B cell (primary cell): ENCODE measurements around the gene FBXL16. TPM values are rescaled to one million over a fixed set of nuclear protein-coding genes. Genes with fewer than 3 reads are reported as not detected.
A peak's percentile ranks its signal among the peaks of the same experiment; 100 is the strongest.

Source experiments
- ATAC-seq: fragments of 200-7000 bp; cut with Tn5 transposase; one replicate; pipeline ENCODE4 v1.10.0; 2021; ENCODE audit warnings: low read depth, mild to moderate bottlenecking, moderate number of reproducible peaks, moderate library complexity
- CTCF ChIA-PET: fragments of 350-600 bp; sonication (Branson Sonifier 250); formaldehyde crosslinking; loops from one replicate; lab custom pipeline; 2021; ENCODE audit warnings: antibody characterized with exemption, inconsistent platforms; lab: Charles Lee
- POLR2A ChIA-PET: fragments of 350-600 bp; sonication (Branson Sonifier 250); formaldehyde crosslinking; loops from one replicate; lab custom pipeline; 2021; ENCODE audit warnings: antibody characterized with exemption; lab: Charles Lee
- DNase-seq: peaks from one replicate; pipeline ENCODE4 v3.0.0; 2013
- H2AFZ ChIP-seq: 2 replicates; pipeline ENCODE4 v1.6.1; 2012; ENCODE audit warnings: mild to moderate bottlenecking, low read depth, low read length; ENCODE audit not compliant: insufficient read depth, poor library complexity, severe bottlenecking
- H3K27ac ChIP-seq, 2 donors: 1 replicate in 1 of 2; 2 replicates in 1 of 2; pipeline ENCODE4 v1.5.1; 2012 to 2013; ENCODE audit warnings: low read length in 2 of 2, mild to moderate bottlenecking in 2 of 2, moderate library complexity in 1 of 2
- H3K27me3 ChIP-seq, 4 experiments: fragments of 200-600 bp in 1 of 4; sonication (generic) in 1 of 4; replicated peaks in 1 of 4; 1 replicate in 2 of 4; 2 replicates in 2 of 4; pipeline versions ENCODE4 v1.6.1 to v1.7.0; 2013 to 2016; ENCODE audit warnings: low read length in 3 of 4, mild to moderate bottlenecking in 2 of 4, mixed read lengths in 1 of 4, moderate library complexity in 1 of 4; ENCODE audit not compliant: insufficient read depth in 4 of 4, control insufficient read depth in 3 of 4; ENCODE audit errors: control extremely low read depth in 1 of 4
- H3K36me3 ChIP-seq, 2 experiments: replicated peaks in 1 of 2; 1 replicate in 1 of 2; 2 replicates in 1 of 2; pipeline versions ENCODE4 v1.6.1 to v1.7.1; 2013; ENCODE audit warnings: low read length in 1 of 2; ENCODE audit not compliant: insufficient read depth in 2 of 2, control insufficient read depth in 1 of 2; ENCODE audit errors: control extremely low read depth in 1 of 2, extremely low read depth in 1 of 2
- H3K4me1 ChIP-seq, 2 donors: fragments of 200-600 bp in 1 of 2; sonication (generic) in 1 of 2; 1 replicate in 1 of 2; 2 replicates in 1 of 2; pipeline versions ENCODE4 v1.5.1 to v1.6.1; 2013 to 2017; ENCODE audit warnings: low read length in 2 of 2; ENCODE audit not compliant: control insufficient read depth in 2 of 2, insufficient read depth in 2 of 2
- H3K4me2 ChIP-seq: replicated peaks from 2 replicates; pipeline ENCODE3; 2012; ENCODE audit warnings: mild to moderate bottlenecking, low read depth, low read length; ENCODE audit not compliant: poor library complexity, severe bottlenecking
- H3K4me3 ChIP-seq, 5 experiments: fragments of 200-600 bp in 1 of 5; sonication (generic) in 1 of 5; 1 replicate in 3 of 5; 2 replicates in 2 of 5; pipeline versions ENCODE4 v1.5.1 to v1.7.0; 2011 to 2016; ENCODE audit warnings: low read length in 4 of 5, mild to moderate bottlenecking in 4 of 5, low read depth in 2 of 5, control low read depth in 1 of 5, moderate library complexity in 1 of 5; ENCODE audit not compliant: insufficient read depth in 1 of 5; ENCODE audit errors: control extremely low read depth in 1 of 5, extremely low read depth in 1 of 5
- H3K79me2 ChIP-seq: fragments of 200-600 bp; sonication (generic); one replicate; pipeline ENCODE4 v1.6.0; 2016; ENCODE audit warnings: low read length; ENCODE audit not compliant: control insufficient read depth, insufficient read depth
- H3K9ac ChIP-seq: fragments of 200-600 bp; sonication (generic); 2 replicates; pipeline ENCODE4 v1.6.1; 2017; ENCODE audit warnings: mild to moderate bottlenecking, low read length, moderate library complexity
- H3K9me3 ChIP-seq, 3 donors: one replicate each; pipeline versions ENCODE4 v1.6.1 to v1.7.1; 2013; ENCODE audit warnings: low read length in 2 of 3; ENCODE audit not compliant: control insufficient read depth in 2 of 3, insufficient read depth in 1 of 3; ENCODE audit errors: control extremely low read depth in 1 of 3
- H4K20me1 ChIP-seq: 2 replicates; pipeline ENCODE4 v1.6.0; 2012; ENCODE audit warnings: mild to moderate bottlenecking, low read length; ENCODE audit not compliant: insufficient read depth, control insufficient read depth, poor library complexity, severe bottlenecking
- H3K27ac Mint-ChIP-seq: one replicate; pipeline ENCODE4 v1.8.0; 2021; ENCODE audit warnings: mixed read lengths
- H3K27me3 Mint-ChIP-seq: one replicate; pipeline ENCODE4 v1.8.0; 2021; ENCODE audit warnings: mixed read lengths
- H3K4me1 Mint-ChIP-seq: one replicate; pipeline ENCODE4 v1.8.0; 2021; ENCODE audit warnings: mixed read lengths
- H3K4me3 Mint-ChIP-seq: one replicate; pipeline ENCODE4 v1.8.0; 2021; ENCODE audit warnings: mixed read lengths
- H3K9me3 Mint-ChIP-seq: one replicate; pipeline ENCODE4 v1.8.0; 2022; ENCODE audit warnings: mixed read lengths; ENCODE audit not compliant: insufficient read depth
- CTCF ChIP-seq: fragments of 200-600 bp; IDR thresholded peaks from one replicate; pipeline ENCODE4 v1.8.0; 2022; ENCODE audit warnings: antibody characterized with exemption, mild to moderate bottlenecking
- EZH2 ChIP-seq: IDR thresholded peaks from 2 replicates; pipeline ENCODE4 v1.6.1; 2012; ENCODE audit warnings: borderline replicate concordance, low read depth, mild to moderate bottlenecking, moderate library complexity, low read length; ENCODE audit not compliant: insufficient read depth, poor library complexity, severe bottlenecking
- WGBS: methylation state at CpG from one replicate; pipeline ENCODE4 v1.1.5; 2013; ENCODE audit warnings: missing lambda C conversion rate; ENCODE audit not compliant: insufficient coverage; 5-methylcytosine and 5-hydroxymethylcytosine counted together
- intact Hi-C: fragments of 100-400 bp; cut with micrococcal nuclease; formaldehyde crosslinking; loops from one replicate; pipeline ENCODE4 v1.10.0; 2022
- polyA plus RNA-seq: library from polyadenylated mRNA; depleted of rRNA; stranded (reverse); fragments of >200 nt; gene quantifications from 2 replicates; pipeline ENCODE4 v1.2.3, GENCODE V29; 2012
- total RNA-seq, 2 donors: library from RNA; stranded (reverse); fragments of 120-200 nt in 1 of 2; gene quantifications; 1 replicate in 1 of 2; 2 replicates in 1 of 2; pipeline versions ENCODE4 v1.2.3 to v1.2.4, GENCODE V29; 2013 to 2022

The FBXL16 gene
- total and polyA plus RNA-seq, 2 donors (not counting 1 experiment from before 2014, with no cell fraction given), result 2.2 to 5.8 TPM

GRCh38 chr16:739560-740458 lies 34.2 kb upstream of the FBXL16 start:
- TF ChIP-seq EZH2 (no peak), CTCF (no peak)
- intact Hi-C loops, result loop anchor here (2.0 kb wide), 1 partner anchor 55 kb away; the partner anchor contains the start of gene JMJD8

More at GRCh38 chr16:739560-740458, 34.2 kb upstream of the FBXL16 start:
- Mint-ChIP-seq H3K27ac (peak overlapping the region; percentile 59), H3K9me3 (no peaks in the 10 kb centered on the region), H3K27me3 (no peaks in the 10 kb centered on the region), H3K4me1 (peaks cover 18% of the 10 kb centered on the region), H3K4me3 (peak overlapping the region; percentile 82)
- peak overlapping the region; percentile 97 for H3K9ac ChIP-seq
- peak; percentile 24 for DNase-seq
- CTCF ChIA-PET, result interaction anchor here (1.0 to 5.9 kb wide), 7 partner anchors 8 to 46 kb away, joined by 3 to 31 read pairs (median 6); partner anchors contain the start of genes ANTKMT and METRN
- H3K36me3 ChIP-seq, result peaks cover 0 to 22% of the 10 kb centered on the region in 2 experiments
- peak overlapping the region; percentile 99 for H3K4me2 ChIP-seq
- peak overlapping the region; percentile 90 for H2AFZ ChIP-seq
- H4K20me1 ChIP-seq, result peaks cover 9% of the 10 kb centered on the region
- H3K4me1 ChIP-seq, result peaks cover 20 to 36% of the 10 kb centered on the region in 2 donors
- peaks cover 16% of the 10 kb centered on the region for H3K79me2 ChIP-seq
- peak overlapping the region; percentile 86 to 94 for H3K27ac ChIP-seq
- H3K9me3 ChIP-seq, result no peaks in the 10 kb centered on the region
- POLR2A ChIA-PET, result interaction anchor here (0.6 to 2.0 kb wide), 3 partner anchors 12 to 24 kb away, joined by 4 to 11 read pairs (median 9); no protein-coding TSS in a partner anchor
- WGBS, result 55% methylated on average over 38 of the region's 38 CpGs
- no peak for ATAC-seq
- H3K4me3 ChIP-seq, result peak overlapping the region; percentile 18 to 94 (median 81)
- no peaks in the 10 kb centered on the region for H3K27me3 ChIP-seq
